GM23338 (cell line): ENCODE measurements around the gene UPF2. TPM values are rescaled to one million over a fixed set of nuclear protein-coding genes. Genes with fewer than 3 reads are reported as not detected.

Experiments used
- ATAC-seq: fragments of 200-7000 bp; cut with Tn5 transposase; 3 replicates; pipeline ENCODE4 v1.9.1; 2020
- DNase-seq: peaks from one replicate; pipeline ENCODE4 v3.0.0-alpha.2; 2015; ENCODE audit warnings: low spot score
- H2AFZ ChIP-seq: fragments of 200-600 bp; sonication (generic); 2 replicates; pipeline ENCODE4 v1.8.0; 2016; ENCODE audit warnings: antibody characterized with exemption, mild to moderate bottlenecking, moderate library complexity
- H3F3A ChIP-seq: fragments of 200-600 bp; sonication (generic); replicated peaks from 2 replicates; pipeline ENCODE4 v1.8.0; 2017; ENCODE audit warnings: antibody characterized with exemption, mixed run types, low read depth
- H3K27ac ChIP-seq: fragments of 200-600 bp; sonication (generic); 2 replicates; pipeline ENCODE4 v1.6.1; 2016; ENCODE audit warnings: low read depth
- H3K27me3 ChIP-seq: fragments of 200-600 bp; sonication (generic); 2 replicates; pipeline ENCODE4 v1.8.0; 2016; ENCODE audit warnings: mild to moderate bottlenecking, mixed run types, moderate library complexity; ENCODE audit not compliant: insufficient read depth
- H3K36me3 ChIP-seq: fragments of 200-600 bp; sonication (generic); 2 replicates; pipeline ENCODE4 v1.8.0; 2016; ENCODE audit warnings: mild to moderate bottlenecking; ENCODE audit not compliant: insufficient read depth
- H3K4me1 ChIP-seq: fragments of 200-600 bp; sonication (generic); 2 replicates; pipeline ENCODE4 v1.8.0; 2016; ENCODE audit warnings: mild to moderate bottlenecking, moderate library complexity; ENCODE audit not compliant: insufficient read depth
- H3K4me2 ChIP-seq: fragments of 200-600 bp; sonication (generic); 2 replicates; pipeline ENCODE4 v1.7.1; 2017; ENCODE audit warnings: mixed run types
- H3K4me3 ChIP-seq: fragments of 200-600 bp; sonication (generic); 2 replicates; pipeline ENCODE4 v1.6.1; 2016; ENCODE audit warnings: mixed run types
- H3K79me2 ChIP-seq: fragments of 200-600 bp; sonication (generic); replicated peaks from 2 replicates; pipeline ENCODE4 v1.8.0; 2017; ENCODE audit warnings: mild to moderate bottlenecking; ENCODE audit not compliant: insufficient read depth
- H3K9me2 ChIP-seq: fragments of 200-600 bp; sonication (generic); 2 replicates; pipeline ENCODE4 v1.8.0; 2017; ENCODE audit not compliant: insufficient read depth
- H4K20me1 ChIP-seq: fragments of 200-600 bp; sonication (generic); replicated peaks from 2 replicates; pipeline ENCODE4 v1.8.0; 2017; ENCODE audit warnings: mild to moderate bottlenecking; ENCODE audit not compliant: insufficient read depth
- H3K27ac Mint-ChIP-seq: 2 replicates; pipeline ENCODE4 v1.8.0; 2020; ENCODE audit warnings: inconsistent platforms, mild to moderate bottlenecking, moderate library complexity, mixed read lengths
- H3K27me3 Mint-ChIP-seq: 3 replicates; pipeline ENCODE4 v1.8.0; 2022; ENCODE audit warnings: low read depth, mild to moderate bottlenecking, moderate library complexity, mixed read lengths, inconsistent platforms; ENCODE audit not compliant: insufficient read depth, poor library complexity
- H3K36me3 Mint-ChIP-seq: 3 replicates; pipeline ENCODE4 v1.8.0; 2021; ENCODE audit warnings: low read depth, mild to moderate bottlenecking, inconsistent platforms, moderate library complexity, mixed read lengths
- H3K4me1 Mint-ChIP-seq: 3 replicates; pipeline ENCODE4 v1.8.0; 2020; ENCODE audit warnings: mild to moderate bottlenecking, inconsistent platforms, mixed read lengths
- H3K4me3 Mint-ChIP-seq: 3 replicates; pipeline ENCODE4 v1.8.0; 2021; ENCODE audit warnings: moderate library complexity, mild to moderate bottlenecking, inconsistent platforms, mixed read lengths
- H3K9me3 Mint-ChIP-seq: 3 replicates; pipeline ENCODE4 v1.8.0; 2020; ENCODE audit warnings: moderate library complexity, mild to moderate bottlenecking, inconsistent platforms, mixed read lengths
- CREB1 ChIP-seq: fragments of 250-450 bp; sonication (Bioruptor Pico); IDR thresholded peaks from 2 replicates; pipeline ENCODE4 v1.5.0; 2020; ENCODE audit warnings: low read depth, mild to moderate bottlenecking, moderate library complexity
- EZH2phosphoT487 ChIP-seq: fragments of 200-600 bp; sonication (generic); IDR thresholded peaks from one replicate; pipeline ENCODE4 v1.8.1; 2018; ENCODE audit warnings: antibody characterized with exemption; ENCODE audit not compliant: unreplicated experiment
- JUNB ChIP-seq: IDR thresholded peaks from one replicate; pipeline ENCODE4 v1.6.1; 2016; ENCODE audit warnings: antibody characterized with exemption; ENCODE audit not compliant: unreplicated experiment
- POLR2AphosphoS5 ChIP-seq: IDR thresholded peaks from 2 replicates; pipeline ENCODE4 v1.6.1; 2016; ENCODE audit warnings: antibody characterized with exemption, low read depth
- STAT1 ChIP-seq: IDR thresholded peaks from one replicate; pipeline ENCODE4 v1.6.1; 2016; ENCODE audit warnings: antibody characterized with exemption; ENCODE audit not compliant: unreplicated experiment
- ZNF114 ChIP-seq: fragments of 250-450 bp; sonication (Bioruptor Pico); IDR thresholded peaks from 2 replicates; pipeline ENCODE4 v1.5.0; 2020; ENCODE audit warnings: mild to moderate bottlenecking, moderate library complexity
- ZNF331 ChIP-seq: fragments of 250-450 bp; sonication (Bioruptor Pico); IDR thresholded peaks from 2 replicates; pipeline ENCODE4 v1.5.0; 2020; ENCODE audit warnings: low read depth, mild to moderate bottlenecking, moderate library complexity
- polyA plus RNA-seq: library from polyadenylated mRNA; unstranded; fragments of >200 nt; fragmentation: Nextera tagmentation; extraction: Ambion mirVana; gene quantifications from 2 replicates; pipeline ENCODE4 v1.2.1, GENCODE V29; 2016
- total RNA-seq: library from RNA; depleted of rRNA; stranded (reverse); fragments of >200 nt; shearing (Covaris generic); gene quantifications from 2 replicates; pipeline ENCODE4 v1.2.3, GENCODE V29; 2014
- TF ChIP-seq, protein P1 (sequence below): IDR thresholded peaks from 2 replicates; pipeline ENCODE4 v1.6.1; 2016; ENCODE audit warnings: antibody characterized with exemption
- TF ChIP-seq, protein P2 (sequence below), 2 experiments: fragments of 200-600 bp in 1 of 2; sonication (generic) in 1 of 2; conservative IDR thresholded peaks; 2 replicates each; pipeline versions ENCODE4 v1.5.1 to v1.6.1; 2016 to 2017; ENCODE audit warnings: antibody characterized with exemption in 2 of 2, low read depth in 2 of 2, mild to moderate bottlenecking in 2 of 2, moderate library complexity in 1 of 2
- TF ChIP-seq, protein P3 (sequence below): fragments of 250-450 bp; sonication (Bioruptor Pico); IDR thresholded peaks from 2 replicates; pipeline ENCODE4 v1.5.0; 2020; ENCODE audit warnings: mild to moderate bottlenecking, moderate library complexity

The UPF2 gene
- total and polyA plus RNA-seq, 2 experiments from 2014 or later = 29.0 to 78.5 TPM

DNA sequence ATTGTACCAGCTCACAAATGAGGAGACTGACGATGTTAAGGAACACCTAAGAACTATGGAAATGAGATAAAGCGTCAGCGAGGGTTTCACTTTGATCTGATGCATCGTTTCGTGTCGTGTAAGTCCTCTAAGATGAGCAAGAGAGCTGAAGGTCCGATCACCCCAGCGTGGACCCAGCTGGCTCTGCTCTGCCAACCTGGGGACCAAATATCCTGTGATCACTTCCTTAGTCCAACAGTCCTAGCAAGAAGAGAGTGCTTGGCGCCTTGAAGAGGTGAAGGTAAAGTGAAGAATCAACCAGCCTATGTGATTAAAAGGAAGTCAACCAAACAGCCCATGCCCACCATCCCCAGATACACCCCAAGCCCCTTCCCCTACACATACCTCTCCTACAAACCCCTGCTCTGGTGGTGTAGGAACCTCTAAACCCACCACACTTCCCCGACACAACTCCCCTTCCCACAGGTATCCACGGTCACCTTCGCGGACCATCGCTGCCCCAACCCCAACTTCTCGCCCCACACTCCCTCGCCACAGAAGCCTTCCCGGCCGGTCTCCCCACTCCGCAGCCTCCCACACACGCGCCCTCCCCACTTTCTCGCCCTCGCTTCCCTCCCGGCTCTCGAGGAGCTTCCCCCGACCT lies 722 bp downstream of the UPF2 start:
- Mint-ChIP-seq H3K36me3 (no peaks in the 10 kb centered on the region), H3K27ac (peak overlapping the region; percentile 90), H3K9me3 (no peaks in the 10 kb centered on the region), H3K4me3 (peak overlapping the region; percentile 93), H3K27me3 (peaks cover 10% of the 10 kb centered on the region), H3K4me1 (peaks cover 22% of the 10 kb centered on the region; the same call in 2 of the 3 replicates)
- DNase-seq (peak; percentile 39), ATAC-seq (peak; percentile 14)
- no peaks in the 10 kb centered on the region for H3K36me3 ChIP-seq
- no peaks in the 10 kb centered on the region for H3F3A ChIP-seq
- H3K4me2 ChIP-seq = peak overlapping the region; percentile 82
- H3K27me3 ChIP-seq = no peaks in the 10 kb centered on the region
- H2AFZ ChIP-seq = no peak overlapping the region
- H3K9me2 ChIP-seq = no peaks in the 10 kb centered on the region
- TF ChIP-seq ZNF114 (CRISPR knock-in tag) (no peak), POLR2AphosphoS5 (no peak; the same call in 1 of the 2 replicates), EZH2phosphoT487 (no peak), ZNF331 (CRISPR knock-in tag) (no peak), STAT1 (no peak), CREB1 (CRISPR knock-in tag) (no peak), JUNB (no peak)
- TF ChIP-seq, protein P1, sequence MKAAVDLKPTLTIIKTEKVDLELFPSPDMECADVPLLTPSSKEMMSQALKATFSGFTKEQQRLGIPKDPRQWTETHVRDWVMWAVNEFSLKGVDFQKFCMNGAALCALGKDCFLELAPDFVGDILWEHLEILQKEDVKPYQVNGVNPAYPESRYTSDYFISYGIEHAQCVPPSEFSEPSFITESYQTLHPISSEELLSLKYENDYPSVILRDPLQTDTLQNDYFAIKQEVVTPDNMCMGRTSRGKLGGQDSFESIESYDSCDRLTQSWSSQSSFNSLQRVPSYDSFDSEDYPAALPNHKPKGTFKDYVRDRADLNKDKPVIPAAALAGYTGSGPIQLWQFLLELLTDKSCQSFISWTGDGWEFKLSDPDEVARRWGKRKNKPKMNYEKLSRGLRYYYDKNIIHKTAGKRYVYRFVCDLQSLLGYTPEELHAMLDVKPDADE = no peak
- TF ChIP-seq, protein P2, sequence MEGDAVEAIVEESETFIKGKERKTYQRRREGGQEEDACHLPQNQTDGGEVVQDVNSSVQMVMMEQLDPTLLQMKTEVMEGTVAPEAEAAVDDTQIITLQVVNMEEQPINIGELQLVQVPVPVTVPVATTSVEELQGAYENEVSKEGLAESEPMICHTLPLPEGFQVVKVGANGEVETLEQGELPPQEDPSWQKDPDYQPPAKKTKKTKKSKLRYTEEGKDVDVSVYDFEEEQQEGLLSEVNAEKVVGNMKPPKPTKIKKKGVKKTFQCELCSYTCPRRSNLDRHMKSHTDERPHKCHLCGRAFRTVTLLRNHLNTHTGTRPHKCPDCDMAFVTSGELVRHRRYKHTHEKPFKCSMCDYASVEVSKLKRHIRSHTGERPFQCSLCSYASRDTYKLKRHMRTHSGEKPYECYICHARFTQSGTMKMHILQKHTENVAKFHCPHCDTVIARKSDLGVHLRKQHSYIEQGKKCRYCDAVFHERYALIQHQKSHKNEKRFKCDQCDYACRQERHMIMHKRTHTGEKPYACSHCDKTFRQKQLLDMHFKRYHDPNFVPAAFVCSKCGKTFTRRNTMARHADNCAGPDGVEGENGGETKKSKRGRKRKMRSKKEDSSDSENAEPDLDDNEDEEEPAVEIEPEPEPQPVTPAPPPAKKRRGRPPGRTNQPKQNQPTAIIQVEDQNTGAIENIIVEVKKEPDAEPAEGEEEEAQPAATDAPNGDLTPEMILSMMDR (conservative IDR thresholded peaks at IDR 0.05; ENCODE audit: low read depth in 2 of 2) = no peak
- TF ChIP-seq, protein P3, sequence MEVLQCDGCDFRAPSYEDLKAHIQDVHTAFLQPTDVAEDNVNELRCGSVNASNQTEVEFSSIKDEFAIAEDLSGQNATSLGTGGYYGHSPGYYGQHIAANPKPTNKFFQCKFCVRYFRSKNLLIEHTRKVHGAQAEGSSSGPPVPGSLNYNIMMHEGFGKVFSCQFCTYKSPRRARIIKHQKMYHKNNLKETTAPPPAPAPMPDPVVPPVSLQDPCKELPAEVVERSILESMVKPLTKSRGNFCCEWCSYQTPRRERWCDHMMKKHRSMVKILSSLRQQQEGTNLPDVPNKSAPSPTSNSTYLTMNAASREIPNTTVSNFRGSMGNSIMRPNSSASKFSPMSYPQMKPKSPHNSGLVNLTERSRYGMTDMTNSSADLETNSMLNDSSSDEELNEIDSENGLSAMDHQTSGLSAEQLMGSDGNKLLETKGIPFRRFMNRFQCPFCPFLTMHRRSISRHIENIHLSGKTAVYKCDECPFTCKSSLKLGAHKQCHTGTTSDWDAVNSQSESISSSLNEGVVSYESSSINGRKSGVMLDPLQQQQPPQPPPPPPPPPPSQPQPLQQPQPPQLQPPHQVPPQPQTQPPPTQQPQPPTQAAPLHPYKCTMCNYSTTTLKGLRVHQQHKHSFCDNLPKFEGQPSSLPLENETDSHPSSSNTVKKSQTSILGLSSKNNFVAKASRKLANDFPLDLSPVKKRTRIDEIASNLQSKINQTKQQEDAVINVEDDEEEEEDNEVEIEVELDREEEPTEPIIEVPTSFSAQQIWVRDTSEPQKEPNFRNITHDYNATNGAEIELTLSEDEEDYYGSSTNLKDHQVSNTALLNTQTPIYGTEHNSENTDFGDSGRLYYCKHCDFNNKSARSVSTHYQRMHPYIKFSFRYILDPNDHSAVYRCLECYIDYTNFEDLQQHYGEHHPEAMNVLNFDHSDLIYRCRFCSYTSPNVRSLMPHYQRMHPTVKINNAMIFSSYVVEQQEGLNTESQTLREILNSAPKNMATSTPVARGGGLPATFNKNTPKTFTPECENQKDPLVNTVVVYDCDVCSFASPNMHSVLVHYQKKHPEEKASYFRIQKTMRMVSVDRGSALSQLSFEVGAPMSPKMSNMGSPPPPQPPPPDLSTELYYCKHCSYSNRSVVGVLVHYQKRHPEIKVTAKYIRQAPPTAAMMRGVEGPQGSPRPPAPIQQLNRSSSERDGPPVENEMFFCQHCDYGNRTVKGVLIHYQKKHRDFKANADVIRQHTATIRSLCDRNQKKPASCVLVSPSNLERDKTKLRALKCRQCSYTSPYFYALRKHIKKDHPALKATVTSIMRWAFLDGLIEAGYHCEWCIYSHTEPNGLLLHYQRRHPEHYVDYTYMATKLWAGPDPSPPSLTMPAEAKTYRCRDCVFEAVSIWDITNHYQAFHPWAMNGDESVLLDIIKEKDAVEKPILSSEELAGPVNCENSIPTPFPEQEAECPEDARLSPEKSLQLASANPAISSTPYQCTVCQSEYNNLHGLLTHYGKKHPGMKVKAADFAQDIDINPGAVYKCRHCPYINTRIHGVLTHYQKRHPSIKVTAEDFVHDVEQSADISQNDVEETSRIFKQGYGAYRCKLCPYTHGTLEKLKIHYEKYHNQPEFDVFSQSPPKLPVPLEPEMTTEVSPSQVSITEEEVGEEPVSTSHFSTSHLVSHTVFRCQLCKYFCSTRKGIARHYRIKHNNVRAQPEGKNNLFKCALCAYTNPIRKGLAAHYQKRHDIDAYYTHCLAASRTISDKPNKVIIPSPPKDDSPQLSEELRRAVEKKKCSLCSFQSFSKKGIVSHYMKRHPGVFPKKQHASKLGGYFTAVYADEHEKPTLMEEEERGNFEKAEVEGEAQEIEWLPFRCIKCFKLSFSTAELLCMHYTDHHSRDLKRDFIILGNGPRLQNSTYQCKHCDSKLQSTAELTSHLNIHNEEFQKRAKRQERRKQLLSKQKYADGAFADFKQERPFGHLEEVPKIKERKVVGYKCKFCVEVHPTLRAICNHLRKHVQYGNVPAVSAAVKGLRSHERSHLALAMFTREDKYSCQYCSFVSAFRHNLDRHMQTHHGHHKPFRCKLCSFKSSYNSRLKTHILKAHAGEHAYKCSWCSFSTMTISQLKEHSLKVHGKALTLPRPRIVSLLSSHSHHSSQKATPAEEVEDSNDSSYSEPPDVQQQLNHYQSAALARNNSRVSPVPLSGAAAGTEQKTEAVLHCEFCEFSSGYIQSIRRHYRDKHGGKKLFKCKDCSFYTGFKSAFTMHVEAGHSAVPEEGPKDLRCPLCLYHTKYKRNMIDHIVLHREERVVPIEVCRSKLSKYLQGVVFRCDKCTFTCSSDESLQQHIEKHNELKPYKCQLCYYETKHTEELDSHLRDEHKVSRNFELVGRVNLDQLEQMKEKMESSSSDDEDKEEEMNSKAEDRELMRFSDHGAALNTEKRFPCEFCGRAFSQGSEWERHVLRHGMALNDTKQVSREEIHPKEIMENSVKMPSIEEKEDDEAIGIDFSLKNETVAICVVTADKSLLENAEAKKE (CRISPR knock-in tag) = no peak
- H4K20me1 ChIP-seq = peaks cover 3% of the 10 kb centered on the region; the same call in 1 of the 2 replicates
- H3K27ac ChIP-seq = peak overlapping the region; percentile 93
- H3K4me3 ChIP-seq = peak overlapping the region; percentile 93
- H3K4me1 ChIP-seq = peaks cover 13% of the 10 kb centered on the region; the same call in 1 of the 2 replicates
- peaks cover 56% of the 10 kb centered on the region for H3K79me2 ChIP-seq
